Keratinocyte (primary cell): ENCODE measurements around the gene CD63.

ENCODE experiments used
- EZH2 ChIP-seq: IDR thresholded peaks from one replicate; pipeline ENCODE4 v1.6.1; 2012; ENCODE audit warnings: inconsistent platforms, mild to moderate bottlenecking, low read length, moderate library complexity
- TF ChIP-seq, protein P1 (sequence below), 3 experiments: IDR thresholded peaks in 1 of 3; conservative IDR thresholded peaks in 1 of 3; optimal IDR thresholded peaks in 1 of 3; 2 replicates in 2 of 3; 3 replicates in 1 of 3; pipeline versions ENCODE3 to v1.5.1; 2011; ENCODE audit warnings: low read length in 3 of 3, mild to moderate bottlenecking in 3 of 3, moderate library complexity in 2 of 3, control low read depth in 1 of 3, inconsistent platforms in 1 of 3; ENCODE audit not compliant: insufficient read depth in 2 of 3; ENCODE audit errors: extremely low read depth in 1 of 3

DNA sequence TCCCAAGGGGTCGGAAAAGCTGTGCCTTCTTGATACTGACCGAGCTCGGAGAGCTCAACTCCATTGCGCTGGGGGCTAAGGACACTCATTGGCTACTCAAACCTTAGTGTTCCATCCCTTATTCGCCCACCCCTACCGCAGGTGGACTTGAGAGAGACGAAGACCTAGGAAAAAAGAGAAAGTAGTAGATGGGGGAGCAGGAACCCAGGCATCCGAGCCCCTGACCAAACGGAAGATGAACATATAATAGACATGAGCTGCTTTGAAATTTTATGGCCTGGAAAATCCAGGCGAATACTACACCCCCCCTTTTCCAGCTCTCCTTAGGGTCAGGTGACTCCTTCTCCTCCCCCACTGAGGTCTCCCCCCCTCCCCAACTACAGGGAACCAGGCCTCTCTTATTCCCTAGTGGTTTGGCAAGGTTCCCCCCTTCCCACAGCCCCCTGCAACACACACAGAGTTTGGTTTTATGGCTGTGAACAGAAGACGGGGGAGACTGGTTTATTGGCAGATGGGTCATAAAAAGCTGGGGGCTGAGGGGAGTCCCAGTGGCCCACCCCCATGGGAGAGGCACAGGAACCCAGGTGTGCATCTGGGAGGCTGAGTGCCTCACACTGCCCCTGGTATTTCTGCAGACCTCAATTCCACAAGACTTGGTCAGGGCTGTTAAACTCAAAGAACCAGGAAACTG is 15.7 kb upstream of the CD63 start:
- TF ChIP-seq, protein P1, sequence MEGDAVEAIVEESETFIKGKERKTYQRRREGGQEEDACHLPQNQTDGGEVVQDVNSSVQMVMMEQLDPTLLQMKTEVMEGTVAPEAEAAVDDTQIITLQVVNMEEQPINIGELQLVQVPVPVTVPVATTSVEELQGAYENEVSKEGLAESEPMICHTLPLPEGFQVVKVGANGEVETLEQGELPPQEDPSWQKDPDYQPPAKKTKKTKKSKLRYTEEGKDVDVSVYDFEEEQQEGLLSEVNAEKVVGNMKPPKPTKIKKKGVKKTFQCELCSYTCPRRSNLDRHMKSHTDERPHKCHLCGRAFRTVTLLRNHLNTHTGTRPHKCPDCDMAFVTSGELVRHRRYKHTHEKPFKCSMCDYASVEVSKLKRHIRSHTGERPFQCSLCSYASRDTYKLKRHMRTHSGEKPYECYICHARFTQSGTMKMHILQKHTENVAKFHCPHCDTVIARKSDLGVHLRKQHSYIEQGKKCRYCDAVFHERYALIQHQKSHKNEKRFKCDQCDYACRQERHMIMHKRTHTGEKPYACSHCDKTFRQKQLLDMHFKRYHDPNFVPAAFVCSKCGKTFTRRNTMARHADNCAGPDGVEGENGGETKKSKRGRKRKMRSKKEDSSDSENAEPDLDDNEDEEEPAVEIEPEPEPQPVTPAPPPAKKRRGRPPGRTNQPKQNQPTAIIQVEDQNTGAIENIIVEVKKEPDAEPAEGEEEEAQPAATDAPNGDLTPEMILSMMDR (optimal IDR thresholded peaks at IDR 0.05 in 1 of 3, IDR thresholded peaks at IDR 0.05 in 1 of 3, conservative IDR thresholded peaks at IDR 0.05 in 1 of 3; ENCODE audit: extremely low read depth in 1 of 3, insufficient read depth in 2 of 3, low read length in 3 of 3) = no peak
- TF ChIP-seq EZH2 = no peak
